DOHH2 (cell line): ENCODE results near the gene TCERG1L.

ENCODE experiments used
- H3F3A ChIP-seq: fragments of 200-600 bp; sonication (generic), shearing (Covaris generic); 2 replicates; pipeline ENCODE4 v1.6.0; 2016; ENCODE audit warnings: antibody characterized with exemption, mild to moderate bottlenecking; ENCODE audit not compliant: control insufficient read depth, insufficient read depth
- H3K27ac ChIP-seq: fragments of 200-600 bp; sonication (generic); 2 replicates; pipeline ENCODE4 v1.5.1; 2014; ENCODE audit warnings: low read depth, mild to moderate bottlenecking, low read length, moderate library complexity
- H3K27me3 ChIP-seq: fragments of 200-600 bp; sonication (generic); 2 replicates; pipeline ENCODE4 v1.6.1; 2014; ENCODE audit warnings: mild to moderate bottlenecking, low read length, mixed read lengths; ENCODE audit not compliant: control insufficient read depth
- H3K36me3 ChIP-seq: fragments of 200-600 bp; sonication (generic); 2 replicates; pipeline ENCODE4 v1.6.1; 2014; ENCODE audit warnings: mild to moderate bottlenecking, low read length, moderate library complexity, mixed read lengths; ENCODE audit not compliant: control insufficient read depth
- H3K4me1 ChIP-seq: fragments of 200-600 bp; sonication (generic); 2 replicates; pipeline ENCODE4 v1.6.1; 2014; ENCODE audit warnings: mild to moderate bottlenecking, low read length, mixed read lengths; ENCODE audit not compliant: control insufficient read depth
- H3K4me2 ChIP-seq: fragments of 200-600 bp; sonication (generic); 2 replicates; pipeline ENCODE4 v1.6.0; 2014; ENCODE audit warnings: mild to moderate bottlenecking, low read length, moderate library complexity
- H3K4me3 ChIP-seq: fragments of 200-600 bp; sonication (generic); 2 replicates; pipeline ENCODE4 v1.5.1; 2014; ENCODE audit warnings: mild to moderate bottlenecking, low read length, mixed read lengths
- H3K79me2 ChIP-seq: fragments of 200-600 bp; sonication (generic); 2 replicates; pipeline ENCODE4 v1.6.1; 2014; ENCODE audit warnings: mild to moderate bottlenecking, low read length, mixed read lengths; ENCODE audit not compliant: control insufficient read depth
- H3K9me2 ChIP-seq: fragments of 200-600 bp; sonication (generic); replicated peaks from 2 replicates; pipeline ENCODE4 v1.6.1; 2014; ENCODE audit warnings: mild to moderate bottlenecking, low read length, mixed read lengths; ENCODE audit not compliant: control insufficient read depth
- H3K9me3 ChIP-seq: fragments of 200-600 bp; sonication (generic); 2 replicates; pipeline ENCODE4 v1.6.1; 2014; ENCODE audit warnings: antibody characterized with exemption, low read length, mixed read lengths; ENCODE audit not compliant: control insufficient read depth, insufficient read depth
- H4K20me1 ChIP-seq: fragments of 200-600 bp; sonication (generic); 2 replicates; pipeline ENCODE4 v1.6.0; 2014; ENCODE audit warnings: low read depth, mild to moderate bottlenecking, antibody characterized with exemption, low read length, moderate library complexity; ENCODE audit not compliant: control insufficient read depth, insufficient read depth
- EZH2phosphoT487 ChIP-seq: fragments of 200-600 bp; sonication (generic); IDR thresholded peaks from 2 replicates; pipeline ENCODE4 v1.6.1; 2017; ENCODE audit warnings: borderline replicate concordance, mild to moderate bottlenecking, antibody characterized with exemption, low read length, moderate library complexity, mixed read lengths
- TF ChIP-seq, protein P1 (sequence below): fragments of 200-600 bp; sonication (generic); IDR thresholded peaks from one replicate; pipeline ENCODE4 v1.5.1; 2014; ENCODE audit warnings: antibody characterized with exemption, mild to moderate bottlenecking, low read depth, low read length; ENCODE audit not compliant: poor library complexity, severe bottlenecking

Gene TCERG1L

DNA sequence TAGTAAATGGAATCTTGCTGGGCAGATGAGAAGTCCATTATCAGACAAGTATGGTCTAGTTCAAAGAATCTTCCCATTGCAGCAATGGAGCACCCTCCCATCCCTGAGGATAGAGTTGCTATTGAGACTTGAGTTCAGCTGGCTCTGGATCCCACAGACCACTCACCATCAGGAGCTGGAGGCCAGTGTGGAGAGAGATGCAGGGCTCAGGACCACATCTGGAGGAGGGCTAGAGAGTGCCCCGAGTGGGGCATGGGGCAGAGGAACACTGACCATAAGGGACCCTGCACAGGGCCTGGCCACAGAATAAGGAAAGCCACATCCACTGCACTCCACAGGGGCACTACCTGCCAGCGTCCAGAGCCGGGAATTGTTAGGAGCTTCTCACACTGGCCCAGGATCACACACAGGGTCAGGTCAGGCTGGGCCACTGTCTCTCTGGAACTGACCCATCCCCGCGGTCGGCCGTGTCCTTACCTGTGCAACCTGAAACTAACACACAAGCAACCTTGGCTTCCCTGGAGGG, 41.3 kb upstream of the TCERG1L start:
- Histone ChIP-seq H4K20me1 (no peaks in the 10 kb centered on the region), H3K36me3 (no peaks in the 10 kb centered on the region), H3K4me2 (no peak overlapping the region), H3K27ac (no peak overlapping the region), H3F3A (no peaks in the 10 kb centered on the region), H3K4me1 (no peaks in the 10 kb centered on the region), H3K9me3 (no peaks in the 10 kb centered on the region), H3K4me3 (no peak overlapping the region), H3K79me2 (no peaks in the 10 kb centered on the region), H3K27me3 (no peaks in the 10 kb centered on the region), H3K9me2 (no peaks in the 10 kb centered on the region)
- TF ChIP-seq EZH2phosphoT487: no peak
- TF ChIP-seq, protein P1, sequence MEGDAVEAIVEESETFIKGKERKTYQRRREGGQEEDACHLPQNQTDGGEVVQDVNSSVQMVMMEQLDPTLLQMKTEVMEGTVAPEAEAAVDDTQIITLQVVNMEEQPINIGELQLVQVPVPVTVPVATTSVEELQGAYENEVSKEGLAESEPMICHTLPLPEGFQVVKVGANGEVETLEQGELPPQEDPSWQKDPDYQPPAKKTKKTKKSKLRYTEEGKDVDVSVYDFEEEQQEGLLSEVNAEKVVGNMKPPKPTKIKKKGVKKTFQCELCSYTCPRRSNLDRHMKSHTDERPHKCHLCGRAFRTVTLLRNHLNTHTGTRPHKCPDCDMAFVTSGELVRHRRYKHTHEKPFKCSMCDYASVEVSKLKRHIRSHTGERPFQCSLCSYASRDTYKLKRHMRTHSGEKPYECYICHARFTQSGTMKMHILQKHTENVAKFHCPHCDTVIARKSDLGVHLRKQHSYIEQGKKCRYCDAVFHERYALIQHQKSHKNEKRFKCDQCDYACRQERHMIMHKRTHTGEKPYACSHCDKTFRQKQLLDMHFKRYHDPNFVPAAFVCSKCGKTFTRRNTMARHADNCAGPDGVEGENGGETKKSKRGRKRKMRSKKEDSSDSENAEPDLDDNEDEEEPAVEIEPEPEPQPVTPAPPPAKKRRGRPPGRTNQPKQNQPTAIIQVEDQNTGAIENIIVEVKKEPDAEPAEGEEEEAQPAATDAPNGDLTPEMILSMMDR: no peak

DNA sequence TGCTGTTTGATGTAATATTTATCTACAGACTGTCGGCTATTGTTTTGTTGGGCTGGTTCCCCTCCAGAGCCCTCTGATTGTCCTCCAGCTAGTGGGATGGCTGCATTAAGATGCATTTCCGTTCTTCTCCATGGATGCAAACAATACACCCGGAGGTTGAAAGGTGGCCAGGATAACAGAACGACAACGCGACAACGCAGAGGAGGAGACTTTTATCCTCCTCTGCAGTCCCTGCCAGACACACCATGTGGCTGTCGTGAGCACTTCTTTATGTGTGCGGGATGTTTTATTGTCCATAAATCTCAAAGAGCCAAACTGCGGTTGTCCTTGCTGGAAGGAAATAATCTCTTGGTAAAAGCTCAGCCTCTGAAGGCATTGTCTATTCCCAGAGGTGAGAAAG, 39.1 kb upstream of the TCERG1L start:
- no peak for TF ChIP-seq EZH2phosphoT487
- TF ChIP-seq, protein P1: no peak
- Histone ChIP-seq H3K4me2 (no peak overlapping the region), H3K4me3 (no peak overlapping the region), H3K27me3 (no peaks in the 10 kb centered on the region), H3K79me2 (no peaks in the 10 kb centered on the region), H3K27ac (no peak overlapping the region), H3K9me3 (no peaks in the 10 kb centered on the region), H4K20me1 (no peaks in the 10 kb centered on the region), H3F3A (no peaks in the 10 kb centered on the region), H3K36me3 (no peaks in the 10 kb centered on the region), H3K9me2 (no peaks in the 10 kb centered on the region), H3K4me1 (no peaks in the 10 kb centered on the region)

DNA sequence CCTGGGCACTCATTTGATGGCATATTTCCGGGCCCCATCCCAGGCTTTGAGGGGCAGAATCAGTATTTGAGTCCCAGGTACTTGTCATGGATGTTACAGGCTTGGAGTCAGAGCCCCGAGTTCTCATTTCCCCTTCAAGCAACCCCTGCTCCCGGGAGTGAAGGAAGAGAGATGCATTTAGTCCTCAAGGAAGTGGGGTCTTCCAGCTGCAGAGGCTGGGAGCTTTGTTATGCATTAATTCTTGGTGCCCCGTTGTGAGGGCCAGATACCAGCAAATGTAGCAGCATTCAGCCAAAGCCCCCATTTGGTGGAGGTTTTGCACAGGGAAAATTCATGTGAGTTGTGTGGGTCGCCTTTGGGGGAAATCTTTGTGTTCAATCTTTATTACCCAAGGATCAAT, 38.7 kb upstream of the TCERG1L start:
- no peak for TF ChIP-seq EZH2phosphoT487
- TF ChIP-seq, protein P1: no peak
- no peaks in the 10 kb centered on the region for H3K9me3 ChIP-seq
- no peaks in the 10 kb centered on the region for H3K4me1 ChIP-seq
- no peaks in the 10 kb centered on the region for H3F3A ChIP-seq
- no peak overlapping the region for H3K4me2 ChIP-seq
- H3K27me3 ChIP-seq: no peaks in the 10 kb centered on the region
- H3K4me3 ChIP-seq: no peak overlapping the region
- H3K27ac ChIP-seq: no peak overlapping the region
- H3K79me2 ChIP-seq: no peaks in the 10 kb centered on the region
- H4K20me1 ChIP-seq: no peaks in the 10 kb centered on the region
- no peaks in the 10 kb centered on the region for H3K36me3 ChIP-seq
- H3K9me2 ChIP-seq: no peaks in the 10 kb centered on the region
